Adipocyte (in vitro differentiated cells): Measurements from ENCODE around the gene SPNS2.

Source experiments
- DNase-seq: peaks from one replicate; pipeline ENCODE4 v3.0.0-alpha.2; 2015; ENCODE audit warnings: low read depth
- H3K27me3 ChIP-seq: replicated peaks from 2 replicates; pipeline ENCODE4 v1.7.0; 2013; ENCODE audit warnings: mild to moderate bottlenecking, low read length, moderate library complexity; ENCODE audit not compliant: control insufficient read depth, insufficient read depth
- H3K36me3 ChIP-seq: 2 replicates; pipeline ENCODE4 v1.7.0; 2013; ENCODE audit warnings: low read length, mild to moderate bottlenecking, moderate library complexity; ENCODE audit not compliant: control insufficient read depth, insufficient read depth, severe bottlenecking
- H3K4me1 ChIP-seq: 2 replicates; pipeline ENCODE4 v1.7.0; 2013; ENCODE audit warnings: mild to moderate bottlenecking, low read length, moderate library complexity; ENCODE audit not compliant: control insufficient read depth, insufficient read depth
- H3K4me3 ChIP-seq: 2 replicates; pipeline ENCODE4 v1.7.0; 2013; ENCODE audit warnings: mild to moderate bottlenecking, low read length, moderate library complexity
- H3K9ac ChIP-seq: 2 replicates; pipeline ENCODE4 v1.7.0; 2013; ENCODE audit warnings: mild to moderate bottlenecking, low read length, moderate library complexity
- H3K9me3 ChIP-seq: 2 replicates; pipeline ENCODE4 v1.7.0; 2013; ENCODE audit warnings: mild to moderate bottlenecking, low read length, moderate library complexity; ENCODE audit not compliant: control insufficient read depth

SPNS2 gene

DNA sequence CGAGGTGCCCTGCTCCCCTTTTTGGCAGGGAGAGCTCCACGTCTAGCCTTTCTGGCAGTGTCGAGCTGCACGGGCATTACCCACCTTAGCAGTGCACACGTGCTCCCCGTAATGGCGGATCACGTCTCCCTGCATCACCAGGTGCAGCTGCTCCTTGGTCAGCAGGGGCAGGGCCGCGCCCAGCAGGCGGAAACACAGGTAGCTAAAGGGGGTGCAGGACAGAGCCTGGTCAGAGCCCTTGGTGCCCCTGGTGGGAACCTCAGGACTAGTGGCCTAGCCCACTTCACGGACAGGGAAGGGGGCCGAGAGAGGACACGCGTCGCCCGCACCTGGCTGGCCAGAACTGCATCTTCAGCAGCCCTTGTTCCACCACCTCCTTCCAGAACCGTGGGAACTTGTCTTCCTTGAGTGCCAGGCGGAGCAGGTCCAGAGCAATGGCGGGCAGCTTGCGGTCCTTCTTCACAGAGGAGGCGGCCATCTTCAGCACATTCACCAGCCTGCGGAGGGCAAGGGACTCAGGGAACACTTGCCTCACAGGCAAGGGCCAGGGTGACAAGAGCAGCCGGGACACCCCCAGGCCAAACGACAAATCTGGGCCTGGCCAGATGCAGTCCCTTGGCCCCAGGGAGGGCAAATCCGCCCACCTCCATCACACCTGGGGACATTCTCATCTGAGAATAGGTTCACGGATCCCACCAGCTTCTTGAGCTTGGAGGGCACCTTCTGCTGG lies 53.3 kb downstream of the SPNS2 start:
- Histone ChIP-seq H3K9me3 (no peaks in the 10 kb centered on the region), H3K36me3 (peaks cover 63% of the 10 kb centered on the region), H3K4me3 (no peak overlapping the region), H3K4me1 (peaks cover 15% of the 10 kb centered on the region), H3K9ac (no peak overlapping the region), H3K27me3 (no peaks in the 10 kb centered on the region)
- DNase-seq = no peak

DNA sequence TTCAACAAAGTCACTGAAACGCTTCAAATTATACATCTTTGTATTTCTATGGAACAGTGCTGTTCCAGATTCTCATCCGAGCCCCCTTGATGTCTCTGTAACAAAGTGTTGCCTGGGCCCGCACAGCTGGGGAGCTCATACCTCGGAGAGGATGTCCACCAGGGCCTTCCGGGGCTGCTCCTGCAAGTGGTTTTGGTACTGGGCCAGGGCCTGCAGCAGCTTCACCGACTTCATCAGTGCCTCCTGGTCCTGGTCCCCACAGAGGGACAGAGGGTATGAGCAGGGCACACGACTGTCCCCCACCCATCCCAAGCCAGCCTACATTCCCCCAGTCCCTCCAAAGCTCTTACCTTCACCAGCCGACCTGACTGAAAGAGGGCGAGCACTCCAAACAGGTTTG lies 55.0 kb downstream of the SPNS2 start:
- no peak for DNase-seq
- Histone ChIP-seq H3K36me3 (peaks cover 46% of the 10 kb centered on the region), H3K4me3 (peak overlapping the region; percentile 98), H3K27me3 (no peaks in the 10 kb centered on the region), H3K9ac (peak overlapping the region; percentile 96), H3K4me1 (peaks cover 15% of the 10 kb centered on the region), H3K9me3 (no peaks in the 10 kb centered on the region)

DNA sequence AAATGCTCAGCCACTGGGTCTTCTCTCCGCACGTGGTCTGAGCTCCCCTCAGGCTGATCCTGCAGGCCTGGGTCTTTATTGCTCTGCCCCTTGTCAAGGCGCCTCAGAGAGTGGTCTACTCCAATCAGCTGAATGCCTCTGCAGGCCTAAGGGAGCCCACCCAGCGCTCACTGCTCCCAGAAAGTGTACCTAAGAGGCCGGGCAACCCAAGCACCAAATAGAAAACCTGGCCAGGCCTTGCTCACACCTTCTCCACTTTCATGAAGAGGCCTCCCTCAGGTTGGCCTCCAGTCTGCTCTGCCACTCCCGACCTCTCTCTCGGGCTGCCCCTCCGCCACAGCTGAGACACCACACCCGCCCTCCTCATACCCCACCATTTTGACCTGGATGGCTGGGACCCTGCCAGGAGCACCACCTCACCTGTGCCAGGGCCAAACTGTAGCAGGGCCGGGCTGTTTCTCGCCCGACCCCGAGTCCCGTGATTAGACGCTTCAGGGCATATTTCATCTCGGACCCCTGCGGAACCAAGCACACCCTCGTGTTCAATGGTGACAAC lies 55.8 kb downstream of the SPNS2 start:
- Histone ChIP-seq H3K9me3 (no peaks in the 10 kb centered on the region), H3K4me3 (peak overlapping the region; percentile 98)
- DNase-seq = no peak

DNA sequence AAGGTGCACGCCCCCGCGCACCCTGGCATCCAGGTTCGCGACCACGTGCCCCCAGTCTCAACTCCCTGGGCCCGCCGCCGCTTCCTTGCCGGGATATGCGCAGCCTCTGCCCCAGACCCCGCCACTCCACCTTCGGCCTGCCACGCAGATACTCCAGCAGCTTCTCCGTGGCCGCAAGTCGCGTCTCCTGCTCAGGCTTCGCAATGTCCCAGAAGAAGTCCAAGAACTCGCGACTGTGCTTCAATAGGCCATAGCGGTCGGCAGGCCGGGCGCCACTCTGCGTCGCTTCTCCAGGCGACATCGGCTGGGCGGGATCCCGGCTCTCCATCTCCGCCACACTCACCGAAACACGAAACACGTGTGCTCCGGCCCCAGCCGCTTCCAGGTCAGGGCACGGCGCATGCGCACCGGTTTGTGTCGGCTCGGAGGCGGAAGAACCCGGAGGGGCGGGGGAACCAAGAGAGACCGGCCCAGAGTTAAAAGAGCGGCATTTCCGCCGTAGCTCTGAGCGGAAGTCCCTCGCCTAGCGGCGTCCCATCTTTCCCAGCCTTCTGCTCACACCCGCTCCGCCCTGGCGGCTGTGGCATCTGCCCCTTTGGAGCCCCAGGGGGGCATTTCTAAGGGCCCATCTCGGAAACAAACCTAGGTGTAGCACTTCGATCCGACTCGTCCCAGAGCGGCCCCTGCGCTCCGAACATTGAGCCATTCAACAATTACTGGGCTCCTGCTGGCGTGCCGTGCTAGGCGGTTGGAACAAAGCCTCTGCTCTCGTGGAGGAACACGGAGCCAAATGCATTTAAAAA lies 56.5 kb downstream of the SPNS2 start, which contains the start of gene MYBBP1A:
Gene MYBBP1A (minus strand): TSS at position 388 of the 803 bp plus-strand sequence. CDS start 60 bp downstream, at position 328.
- Histone ChIP-seq H3K9me3 (no peaks in the 10 kb centered on the region), H3K27me3 (no peaks in the 10 kb centered on the region), H3K4me3 (peak within 1 kb of the TSS; percentile 98), H3K4me1 (peaks cover 15% of the 10 kb centered on the region), H3K9ac (peak within 1 kb of the TSS; percentile 96), H3K36me3 (peaks cover 31% of the 10 kb centered on the region)
- DNase-seq = peak; percentile 99

More for the DNA sequence above, 55.8 kb downstream of the SPNS2 start:
- Histone ChIP-seq H3K9ac (peak overlapping the region; percentile 96), H3K27me3 (no peaks in the 10 kb centered on the region), H3K4me1 (peaks cover 15% of the 10 kb centered on the region), H3K36me3 (peaks cover 37% of the 10 kb centered on the region)

DNA sequence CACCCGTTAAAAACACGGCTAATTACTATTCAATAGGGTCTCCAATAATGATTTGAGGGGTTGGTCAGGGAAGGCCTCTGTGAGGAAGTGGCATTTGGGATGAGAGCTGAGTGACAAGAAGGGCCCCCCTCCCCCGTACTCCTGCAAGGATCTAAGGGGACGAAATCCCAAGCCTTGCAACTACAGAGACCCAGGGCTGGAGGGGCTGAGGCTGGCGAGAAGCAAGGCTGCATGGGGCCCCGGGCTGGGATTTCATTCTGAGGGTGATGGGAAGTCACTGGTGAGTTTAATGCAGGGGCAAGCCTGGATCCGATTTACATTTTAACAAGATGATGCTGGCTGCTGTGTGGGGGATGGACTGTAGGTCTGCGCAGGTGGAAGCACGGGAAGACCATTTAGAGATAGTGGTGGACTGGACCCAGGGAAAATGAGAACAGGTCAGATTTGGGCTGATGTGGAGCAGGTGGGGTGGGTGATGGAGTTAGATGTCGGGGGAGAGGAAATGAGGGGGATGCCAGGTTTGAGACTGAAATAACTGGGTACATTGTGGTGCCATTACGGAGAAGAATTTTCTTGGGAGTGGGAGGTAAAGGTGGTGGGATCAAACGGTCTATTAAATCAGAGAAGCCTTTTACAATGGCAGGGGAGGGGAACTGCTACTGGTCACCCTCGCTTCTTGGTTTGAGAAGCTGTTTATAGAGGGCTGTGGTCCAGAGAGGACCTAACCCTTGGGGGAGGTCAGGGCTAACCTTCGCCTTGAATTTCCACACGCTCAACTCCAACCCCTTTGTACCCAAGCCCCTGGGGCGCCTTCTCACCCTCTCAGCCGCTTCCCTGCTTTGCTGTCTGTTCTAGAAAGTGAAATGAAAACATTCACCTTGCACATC lies 57.4 kb downstream of the SPNS2 start:
- Histone ChIP-seq H3K9me3 (no peaks in the 10 kb centered on the region), H3K4me3 (peak overlapping the region; percentile 98), H3K9ac (peak overlapping the region; percentile 96), H3K36me3 (peaks cover 22% of the 10 kb centered on the region), H3K27me3 (no peaks in the 10 kb centered on the region), H3K4me1 (peaks cover 15% of the 10 kb centered on the region)
- no peak for DNase-seq

DNA sequence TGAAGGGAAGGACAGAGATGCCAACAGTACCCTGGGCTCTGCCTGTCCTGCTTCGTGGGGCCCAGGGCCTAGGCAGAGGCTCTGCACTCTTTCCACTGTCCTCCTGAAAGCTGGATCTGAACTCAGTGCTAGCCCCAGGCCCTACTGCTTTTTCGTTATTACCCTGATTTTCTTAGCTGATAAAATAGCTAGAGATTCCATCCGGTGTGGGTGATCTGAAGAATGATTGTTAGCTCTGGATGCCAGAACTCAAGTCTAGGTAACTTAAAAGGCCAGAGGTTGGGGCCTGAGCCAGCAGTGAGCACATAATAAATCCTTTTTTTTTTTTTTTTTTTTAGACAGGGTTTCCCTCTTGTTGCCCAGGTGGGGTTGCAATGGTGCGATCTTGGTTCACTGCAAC lies 58.3 kb downstream of the SPNS2 start:
- Histone ChIP-seq H3K9me3 (no peaks in the 10 kb centered on the region), H3K4me3 (no peak overlapping the region), H3K9ac (no peak overlapping the region), H3K36me3 (peaks cover 13% of the 10 kb centered on the region), H3K27me3 (no peaks in the 10 kb centered on the region), H3K4me1 (peaks cover 15% of the 10 kb centered on the region)
- DNase-seq = no peak

DNA sequence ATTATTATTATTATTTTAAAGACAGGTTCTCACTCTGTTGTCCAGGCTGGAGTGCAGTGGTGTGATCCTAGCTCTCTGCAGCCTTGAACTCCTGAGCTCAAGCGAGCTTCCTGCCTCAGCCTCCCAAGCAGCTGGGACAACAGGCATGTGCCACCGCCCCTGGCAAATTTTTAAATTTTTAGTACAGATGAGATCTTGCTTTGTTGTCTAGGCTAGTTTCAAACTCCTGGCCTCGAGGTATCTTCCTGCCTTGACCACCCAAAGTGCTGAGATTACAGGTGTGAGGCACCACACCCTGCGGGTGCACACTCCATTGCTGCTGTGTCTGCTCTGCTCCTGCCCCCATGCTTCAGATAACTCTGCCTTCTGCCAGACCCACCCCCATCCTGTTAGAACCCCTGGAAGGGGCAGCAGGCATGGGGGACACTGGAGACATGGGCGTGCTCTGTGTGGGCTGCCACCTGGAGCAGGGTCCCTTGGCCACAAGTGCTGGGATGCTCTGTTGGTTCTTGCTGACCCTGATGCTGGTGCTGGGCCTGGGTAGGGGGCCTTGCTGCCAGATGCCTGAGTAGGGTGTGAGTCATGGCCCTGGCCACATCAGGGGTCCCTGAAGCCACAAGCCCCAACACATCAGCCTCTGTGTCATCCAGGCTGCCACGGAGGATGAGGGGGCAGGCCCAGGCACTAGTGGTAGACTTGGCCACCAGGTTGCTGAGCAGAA lies 59.1 kb downstream of the SPNS2 start:
- Histone ChIP-seq H3K9ac (no peak overlapping the region), H3K4me3 (no peak overlapping the region), H3K4me1 (peaks cover 17% of the 10 kb centered on the region), H3K27me3 (no peaks in the 10 kb centered on the region), H3K36me3 (peaks cover 5% of the 10 kb centered on the region), H3K9me3 (no peaks in the 10 kb centered on the region)
- DNase-seq = no peak

DNA sequence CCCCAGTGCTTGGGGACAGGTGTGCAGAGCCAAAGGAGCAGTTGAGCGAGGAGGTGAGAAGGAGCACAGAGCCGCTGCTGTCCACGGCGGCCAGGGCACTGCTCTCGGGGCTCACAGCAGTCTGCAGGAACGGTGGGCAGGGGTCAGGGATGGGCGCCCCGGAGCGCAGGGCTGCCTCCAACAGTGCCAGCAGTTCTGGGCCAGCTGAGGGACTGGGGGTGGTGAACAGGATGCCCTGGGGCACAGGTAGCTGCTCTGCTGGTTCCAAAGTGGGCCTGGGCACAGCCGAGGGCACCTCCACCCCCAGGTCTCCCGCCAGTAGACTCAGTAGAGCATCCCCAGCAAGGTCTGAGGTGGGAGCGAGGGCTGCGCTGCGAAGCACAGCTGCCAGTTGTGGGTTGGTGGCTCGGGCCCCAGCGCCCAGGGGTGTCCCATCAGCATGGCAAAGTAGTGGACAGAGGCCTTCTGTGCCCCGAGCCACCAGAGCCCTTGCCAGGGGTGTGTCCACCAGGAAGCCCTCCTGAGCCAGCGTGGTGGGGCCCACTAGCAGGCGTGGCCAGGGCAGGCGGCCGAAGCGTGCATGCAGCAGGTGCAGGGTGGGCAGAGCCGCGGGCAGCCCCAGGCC lies 59.8 kb downstream of the SPNS2 start:
- Histone ChIP-seq H3K4me3 (no peak overlapping the region), H3K9ac (no peak overlapping the region), H3K9me3 (no peaks in the 10 kb centered on the region), H3K4me1 (peaks cover 19% of the 10 kb centered on the region), H3K27me3 (no peaks in the 10 kb centered on the region), H3K36me3 (no peaks in the 10 kb centered on the region)
- DNase-seq = no peak

DNA sequence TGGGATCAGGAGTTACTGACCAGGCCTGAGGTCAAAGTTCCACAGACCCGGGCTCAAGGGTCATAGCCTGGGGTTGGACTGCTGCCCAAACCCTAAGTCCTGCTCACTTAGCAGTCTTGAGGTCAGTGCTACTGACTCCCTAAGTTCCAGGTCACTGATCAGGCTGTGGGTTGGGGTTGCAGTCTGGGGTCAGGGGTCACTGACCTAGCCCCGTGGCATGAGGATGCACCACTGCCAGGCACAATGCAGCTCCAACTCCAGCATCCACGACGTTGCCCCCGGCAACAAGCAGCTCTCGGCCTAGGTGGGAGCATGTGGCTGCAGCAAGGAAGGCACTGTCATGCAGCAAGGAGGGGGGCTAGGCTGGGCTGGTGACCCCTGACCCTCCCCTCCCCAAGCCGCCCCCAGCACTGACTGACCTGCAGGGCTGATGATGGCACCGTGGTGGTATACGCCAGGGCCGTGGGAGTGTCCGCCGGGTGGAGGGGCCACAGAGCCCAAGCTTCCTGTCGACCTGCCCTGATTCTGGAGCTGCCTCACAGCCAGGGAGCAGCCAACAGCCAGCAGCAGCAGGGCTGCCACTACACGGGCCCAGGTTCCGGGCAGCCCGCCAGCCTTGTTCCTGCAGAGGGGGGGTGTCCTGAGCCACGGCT lies 60.6 kb downstream of the SPNS2 start:
- Histone ChIP-seq H3K4me1 (peaks cover 13% of the 10 kb centered on the region), H3K9me3 (no peaks in the 10 kb centered on the region), H3K9ac (no peak overlapping the region), H3K27me3 (no peaks in the 10 kb centered on the region), H3K36me3 (no peaks in the 10 kb centered on the region), H3K4me3 (no peak overlapping the region)
- DNase-seq = no peak

DNA sequence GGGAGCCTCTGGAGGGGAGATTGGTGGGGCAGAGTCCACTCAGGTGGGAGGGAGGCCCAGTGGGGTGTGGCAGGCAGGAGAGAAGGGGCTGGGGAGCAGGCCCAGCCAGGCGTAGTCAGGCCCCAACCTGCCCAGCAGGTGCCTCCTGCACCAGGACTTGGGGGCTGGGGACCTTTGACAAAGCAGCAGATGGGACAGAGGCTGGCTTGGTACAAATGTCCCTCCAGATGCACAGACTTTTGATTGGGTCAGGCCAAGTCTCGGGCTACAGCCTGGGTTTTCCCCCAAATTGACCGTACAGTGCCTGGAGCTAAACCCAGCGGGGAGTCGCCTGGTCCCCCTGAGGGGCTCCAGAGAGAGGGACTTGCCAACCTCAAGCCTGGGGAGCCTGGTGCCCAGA lies 61.3 kb downstream of the SPNS2 start:
- H3K27me3 ChIP-seq = no peaks in the 10 kb centered on the region
- no peaks in the 10 kb centered on the region for H3K36me3 ChIP-seq
- no peak for DNase-seq
- H3K4me1 ChIP-seq = peaks cover 10% of the 10 kb centered on the region
- no peaks in the 10 kb centered on the region for H3K9me3 ChIP-seq
- H3K4me3 ChIP-seq = no peak overlapping the region
- H3K9ac ChIP-seq = no peak overlapping the region
